Spleen (tissue), 11 donors: ENCODE results near the gene MESP2. TPM values are rescaled to one million over a fixed set of nuclear protein-coding genes. Genes with fewer than 3 reads are reported as not detected.
A peak's percentile ranks its signal among the peaks of the same experiment; 100 is the strongest.

Experiments used
- DNase-seq: peaks from one replicate; pipeline ENCODE4 v3.0.0-alpha.2; 2020
- H3K27ac ChIP-seq, 8 donors: fragments of 200-600 bp; sonication (generic) in 7 of 8; 1 replicate in 4 of 8; 2 replicates in 4 of 8; pipeline versions ENCODE4 v1.5.0 to v1.8.0; 2016 to 2021; ENCODE audit warnings: inconsistent platforms in 4 of 8, mild to moderate bottlenecking in 4 of 8, moderate library complexity in 1 of 8
- H3K27me3 ChIP-seq, 7 donors: fragments of 200-600 bp; sonication (generic) in 6 of 7; replicated peaks in 1 of 7; 1 replicate in 4 of 7; 2 replicates in 3 of 7; pipeline versions ENCODE4 v1.5.0 to v1.8.0; 2016 to 2021; ENCODE audit warnings: inconsistent platforms in 3 of 7, mild to moderate bottlenecking in 1 of 7
- H3K36me3 ChIP-seq, 6 donors: fragments of 200-600 bp; sonication (generic) in 5 of 6; 1 replicate in 4 of 6; 2 replicates in 2 of 6; pipeline versions ENCODE4 v1.5.0 to v1.8.0; 2016 to 2021; ENCODE audit warnings: inconsistent platforms in 2 of 6
- H3K4me1 ChIP-seq, 6 donors: fragments of 200-600 bp; sonication (generic) in 5 of 6; 1 replicate in 3 of 6; 2 replicates in 3 of 6; pipeline versions ENCODE4 v1.5.0 to v1.8.0; 2016 to 2021; ENCODE audit warnings: inconsistent platforms in 3 of 6
- H3K4me3 ChIP-seq, 8 donors: fragments of 200-600 bp; sonication (generic) in 7 of 8; 1 replicate in 4 of 8; 2 replicates in 4 of 8; pipeline versions ENCODE4 v1.5.0 to v1.8.0; 2016 to 2021; ENCODE audit warnings: inconsistent platforms in 4 of 8, mild to moderate bottlenecking in 4 of 8, moderate library complexity in 2 of 8
- H3K9me3 ChIP-seq, 8 donors: fragments of 200-600 bp; sonication (generic) in 7 of 8; 1 replicate in 4 of 8; 2 replicates in 4 of 8; pipeline versions ENCODE4 v1.5.0 to v1.8.0; 2016 to 2021; ENCODE audit warnings: inconsistent platforms in 4 of 8
- CTCF ChIP-seq, 11 experiments: fragments of 200-600 bp in 7 of 11; fragments of 450-650 bp in 4 of 11; sonication (generic) in 4 of 11; IDR thresholded peaks in 8 of 11; conservative IDR thresholded peaks in 3 of 11; 1 replicate in 7 of 11; 2 replicates in 4 of 11; pipeline versions ENCODE4 v1.4.0 to v1.8.0; 2016 to 2021; ENCODE audit warnings: antibody characterized with exemption in 11 of 11, inconsistent platforms in 4 of 11, mild to moderate bottlenecking in 1 of 11
- POLR2A ChIP-seq, 3 donors: fragments of 450-650 bp; IDR thresholded peaks; one replicate each; pipeline ENCODE4 v1.5.1; 2017; ENCODE audit warnings: antibody characterized with exemption in 3 of 3, mild to moderate bottlenecking in 1 of 3
- POLR2AphosphoS5 ChIP-seq, 3 donors: sonication (generic); formaldehyde crosslinking; IDR thresholded peaks; one replicate each; pipeline ENCODE4 v1.5.1; 2017; ENCODE audit warnings: antibody characterized with exemption in 3 of 3
- WGBS, 5 donors: extraction: QIAGEN DNeasy Blood & Tissue Kit in 3 of 5; methylation state at CpG; one replicate each; pipeline versions ENCODE4 v1.1.5 to v1.1.7; 2013 to 2018; 5-methylcytosine and 5-hydroxymethylcytosine counted together
- intact Hi-C: fragments of 100-400 bp; cut with DNase I; formaldehyde crosslinking; loops from one replicate; pipeline ENCODE4 v1.15.0; 2023; ENCODE audit warnings: low total_unique reads
- polyA plus RNA-seq, 3 donors: library from polyadenylated mRNA; stranded (reverse); fragments of 200-250 nt; gene quantifications; one replicate each; pipeline ENCODE4 v1.2.1, GENCODE V29; 2013
- total RNA-seq, 7 donors: library from RNA; depleted of rRNA in 3 of 7; stranded (reverse); fragments of >200 nt in 3 of 7; fragmentation: NEBNext Ultra II Directional in 4 of 7; extraction: Animal tissue kit (Norgen Biotek cat#: 25700) in 4 of 7; gene quantifications; one replicate each; pipeline versions ENCODE4 v1.1.0 to v1.2.1, GENCODE V29; 2016 to 2021
- donor health status: healthy with polysubstance abuse.
- donor health status: DM: no; HTN: no; CAD: no; lungs with moderate emphysema.
- donor health status: DM: no; HTN: no; CAD: no.
- donor health status: Bipolar disorder and iron deficiency.
- donor health status: healthy.
- donor health status: DM: no; HTN: no; CAD: no.
- donor health status: DM: yes; HTN: yes; CAD: no.

The MESP2 gene
- total and polyA plus RNA-seq, 10 donors, result 0.05 TPM; not detected in 9

GRCh38 chr15:89805241-89806209 lies 29.4 kb downstream of the MESP2 start:
- WGBS, 5 donors, result 84 to 91% (median 87%) methylated on average over 13 to 29 of the region's 29 CpGs
- Histone ChIP-seq H3K9me3 (no peaks in the 10 kb centered on the region), H3K4me3 (no peak overlapping the region), H3K4me1 (peaks cover 0 to 17% (median 0%) of the 10 kb centered on the region in 6 donors), H3K27ac (no peak overlapping the region), H3K36me3 (peaks cover 0 to 70% (median 0%) of the 10 kb centered on the region in 6 donors), H3K27me3 (peaks cover 0 to 32% (median 0%) of the 10 kb centered on the region in 7 donors)
- intact Hi-C loops, result no loop called here
- peak; percentile 66 for DNase-seq
- TF ChIP-seq POLR2AphosphoS5 (IDR thresholded peaks at IDR 0.05) (peak in 1 of 3 donors; percentile 9), CTCF (IDR thresholded peaks at IDR 0.05 in 8 of 11, conservative IDR thresholded peaks at IDR 0.05 in 3 of 11) (no peak)

DNA sequence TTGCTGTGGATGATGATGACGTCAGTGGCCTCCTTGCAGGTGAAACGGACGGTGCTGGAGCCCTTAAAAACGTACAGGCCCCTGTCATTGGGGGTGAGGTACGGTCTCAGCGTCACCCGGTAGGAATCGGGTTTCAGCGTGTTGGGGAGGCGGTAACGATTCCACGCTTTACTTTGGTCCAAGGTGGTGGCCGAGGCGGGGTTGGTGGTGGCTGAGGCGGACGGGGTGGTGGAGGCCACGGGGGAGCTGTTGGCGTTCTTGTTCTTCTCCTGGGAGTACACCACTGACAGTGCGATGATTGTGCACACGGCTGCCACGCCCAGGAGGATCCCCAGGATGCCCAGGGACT lies 30.1 kb downstream of the MESP2 start:
- Histone ChIP-seq H3K4me3 (no peak overlapping the region), H3K9me3 (no peaks in the 10 kb centered on the region), H3K27ac (no peak overlapping the region), H3K4me1 (peaks cover 0 to 17% (median 0%) of the 10 kb centered on the region in 6 donors), H3K27me3 (peaks cover 0 to 32% (median 0%) of the 10 kb centered on the region in 7 donors), H3K36me3 (peaks cover 0 to 63% (median 0%) of the 10 kb centered on the region in 6 donors)
- intact Hi-C loops, result no loop called here
- WGBS, 5 donors, result 80 to 92% (median 86%) methylated on average over 21 of the region's 21 CpGs
- peak in 1 of 3 donors; percentile 3 for TF ChIP-seq POLR2AphosphoS5 (IDR thresholded peaks at IDR 0.05)
- TF ChIP-seq POLR2A (IDR thresholded peaks at IDR 0.05), result no peak
- DNase-seq, result peak; percentile 35

- H3K4me1 ChIP-seq, result peaks cover 0 to 21% (median 0%) of the 10 kb centered on the region in 6 donors
- intact Hi-C loops, result no loop called here
- H3K4me3 ChIP-seq, result no peak overlapping the region
- 83 to 88% (median 87%) methylated on average over 22 of the region's 22 CpGs for WGBS, 5 donors
- peak; percentile 53 for DNase-seq
- TF ChIP-seq CTCF (IDR thresholded peaks at IDR 0.05 in 8 of 11, conservative IDR thresholded peaks at IDR 0.05 in 3 of 11) (no peak), POLR2AphosphoS5 (IDR thresholded peaks at IDR 0.05) (no peak), POLR2A (IDR thresholded peaks at IDR 0.05) (no peak)
- H3K9me3 ChIP-seq, result no peaks in the 10 kb centered on the region
- H3K27ac ChIP-seq, result no peak overlapping the region
- peaks cover 0 to 56% (median 0%) of the 10 kb centered on the region in 6 donors for H3K36me3 ChIP-seq
- peaks cover 0 to 27% (median 0%) of the 10 kb centered on the region in 7 donors for H3K27me3 ChIP-seq
Measured at GRCh38 chr15:89806559-89807550, 30.7 kb downstream of the MESP2 start.

- intact Hi-C loops, result no loop called here
- no peak for DNase-seq
- Histone ChIP-seq H3K27me3 (peaks cover 0 to 23% (median 0%) of the 10 kb centered on the region in 7 donors), H3K9me3 (no peaks in the 10 kb centered on the region), H3K4me3 (no peak overlapping the region), H3K4me1 (peaks cover 0 to 26% (median 0%) of the 10 kb centered on the region in 6 donors), H3K27ac (no peak overlapping the region), H3K36me3 (peaks cover 0 to 48% (median 0%) of the 10 kb centered on the region in 6 donors)
- 90 to 98% (median 93%) methylated on average over 6 of the region's 6 CpGs for WGBS, 5 donors
- TF ChIP-seq CTCF (IDR thresholded peaks at IDR 0.05 in 8 of 11, conservative IDR thresholded peaks at IDR 0.05 in 3 of 11), result no peak
Measured at GRCh38 chr15:89807689-89808088, 31.6 kb downstream of the MESP2 start.
